ENCODE measurements around the gene PCDH11Y. TPM values are rescaled to one million over a fixed set of nuclear protein-coding genes. Genes with fewer than 3 reads are reported as not detected.

PCDH11Y gene, protein sequence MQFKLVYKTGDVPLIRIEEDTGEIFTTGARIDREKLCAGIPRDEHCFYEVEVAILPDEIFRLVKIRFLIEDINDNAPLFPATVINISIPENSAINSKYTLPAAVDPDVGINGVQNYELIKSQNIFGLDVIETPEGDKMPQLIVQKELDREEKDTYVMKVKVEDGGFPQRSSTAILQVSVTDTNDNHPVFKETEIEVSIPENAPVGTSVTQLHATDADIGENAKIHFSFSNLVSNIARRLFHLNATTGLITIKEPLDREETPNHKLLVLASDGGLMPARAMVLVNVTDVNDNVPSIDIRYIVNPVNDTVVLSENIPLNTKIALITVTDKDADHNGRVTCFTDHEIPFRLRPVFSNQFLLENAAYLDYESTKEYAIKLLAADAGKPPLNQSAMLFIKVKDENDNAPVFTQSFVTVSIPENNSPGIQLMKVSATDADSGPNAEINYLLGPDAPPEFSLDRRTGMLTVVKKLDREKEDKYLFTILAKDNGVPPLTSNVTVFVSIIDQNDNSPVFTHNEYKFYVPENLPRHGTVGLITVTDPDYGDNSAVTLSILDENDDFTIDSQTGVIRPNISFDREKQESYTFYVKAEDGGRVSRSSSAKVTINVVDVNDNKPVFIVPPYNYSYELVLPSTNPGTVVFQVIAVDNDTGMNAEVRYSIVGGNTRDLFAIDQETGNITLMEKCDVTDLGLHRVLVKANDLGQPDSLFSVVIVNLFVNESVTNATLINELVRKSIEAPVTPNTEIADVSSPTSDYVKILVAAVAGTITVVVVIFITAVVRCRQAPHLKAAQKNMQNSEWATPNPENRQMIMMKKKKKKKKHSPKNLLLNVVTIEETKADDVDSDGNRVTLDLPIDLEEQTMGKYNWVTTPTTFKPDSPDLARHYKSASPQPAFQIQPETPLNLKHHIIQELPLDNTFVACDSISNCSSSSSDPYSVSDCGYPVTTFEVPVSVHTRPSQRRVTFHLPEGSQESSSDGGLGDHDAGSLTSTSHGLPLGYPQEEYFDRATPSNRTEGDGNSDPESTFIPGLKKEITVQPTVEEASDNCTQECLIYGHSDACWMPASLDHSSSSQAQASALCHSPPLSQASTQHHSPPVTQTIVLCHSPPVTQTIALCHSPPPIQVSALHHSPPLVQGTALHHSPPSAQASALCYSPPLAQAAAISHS (N-terminal part only)
- not detected in 2 replicates for total RNA-seq

DNA sequence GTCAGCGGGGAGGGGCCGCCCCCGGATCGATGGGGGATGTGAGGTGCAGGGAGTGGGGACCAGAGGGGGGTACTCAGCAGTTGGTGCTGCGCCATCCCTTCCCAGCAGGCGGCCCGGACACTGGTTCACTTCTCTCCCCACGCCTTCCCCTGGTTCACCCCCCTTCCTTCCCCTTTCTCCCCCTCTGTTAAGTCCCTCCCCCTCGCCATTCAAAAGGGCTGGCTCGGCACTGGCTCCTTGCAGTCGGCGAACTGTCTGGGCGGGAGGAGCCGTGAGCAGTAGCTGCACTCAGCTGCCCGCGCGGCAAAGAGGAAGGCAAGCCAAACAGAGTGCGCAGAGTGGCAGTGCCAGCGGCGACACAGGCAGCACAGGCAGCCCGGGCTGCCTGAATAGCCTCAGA is at the start of gene PCDH11Y:
TSS of gene PCDH11Y (plus strand) at position 240 of the 400 bp plus-strand sequence. CDS start 56,804 bp downstream, outside the sequence.

